K562 (cell line): ENCODE data around the gene COL23A1. TPM values are rescaled to one million over a fixed set of nuclear protein-coding genes. Genes with fewer than 3 reads are reported as not detected.

Experiments used
- COPS2 ChIP-seq: fragments of 450-650 bp; conservative IDR thresholded peaks from 2 replicates; pipeline ENCODE4 v1.6.1; 2016; ENCODE audit warnings: mild to moderate bottlenecking, moderate library complexity
- HOMEZ ChIP-seq: fragments of 250-450 bp; sonication (Bioruptor Pico); IDR thresholded peaks from 2 replicates; pipeline ENCODE4 v1.4.0; 2020; ENCODE audit warnings: mild to moderate bottlenecking, moderate library complexity
- HSF4 ChIP-seq: fragments of 250-450 bp; sonication (Bioruptor Pico); IDR thresholded peaks from 2 replicates; pipeline ENCODE4 v2.1.2; 2022; ENCODE audit warnings: mild to moderate bottlenecking, moderate library complexity, borderline replicate concordance
- L3MBTL2 ChIP-seq: fragments of 450-650 bp; IDR thresholded peaks from 2 replicates; pipeline ENCODE4 v1.6.1; 2016; ENCODE audit warnings: mild to moderate bottlenecking, moderate library complexity
- PHB2 ChIP-seq: fragments of 450-650 bp; IDR thresholded peaks from 2 replicates; pipeline ENCODE4 v1.6.1; 2017; ENCODE audit warnings: low read depth
- POU5F1 ChIP-seq: fragments of 150-350 bp; IDR thresholded peaks from 2 replicates; pipeline ENCODE4 v1.6.1; 2014; ENCODE audit warnings: borderline replicate concordance, low read length, low read depth, mild to moderate bottlenecking; ENCODE audit not compliant: partially characterized antibody
- RNF2 ChIP-seq: sonication (generic); IDR thresholded peaks from 2 replicates; pipeline ENCODE4 v1.6.1; 2016
- SREBF2 ChIP-seq: sonication (generic); formaldehyde crosslinking; IDR thresholded peaks from 2 replicates; pipeline ENCODE4 v1.4.0; 2020; ENCODE audit warnings: mild to moderate bottlenecking, missing genetic modification reagents
- STAT5B ChIP-seq: fragments of 250-450 bp; sonication (Bioruptor Pico); IDR thresholded peaks from 2 replicates; pipeline ENCODE4 v1.8.0; 2021; ENCODE audit warnings: mild to moderate bottlenecking, inconsistent platforms
- TCF7L2 ChIP-seq: fragments of 150-350 bp; IDR thresholded peaks from 2 replicates; pipeline ENCODE4 v1.6.1; 2016; ENCODE audit warnings: low read depth, mild to moderate bottlenecking, low read length, moderate library complexity
- U2AF2 ChIP-seq: fragments of 200-400 bp; formaldehyde crosslinking; optimal IDR thresholded peaks from 2 replicates; pipeline ENCODE3; 2017; ENCODE audit warnings: low read depth, mild to moderate bottlenecking, low read length
- ZC3H4 ChIP-seq: sonication (generic); formaldehyde crosslinking; IDR thresholded peaks from 2 replicates; pipeline ENCODE4 v1.9.0; 2021; ENCODE audit warnings: missing genetic modification reagents, borderline replicate concordance
- ZFPM2 ChIP-seq: fragments of 250-450 bp; sonication (Bioruptor Pico); IDR thresholded peaks from 2 replicates; pipeline ENCODE4 v1.5.1; 2022; ENCODE audit warnings: mild to moderate bottlenecking
- ZNF140 ChIP-seq: fragments of 250-450 bp; sonication (Bioruptor Pico); IDR thresholded peaks from 2 replicates; pipeline ENCODE4 v1.8.0; 2021; ENCODE audit warnings: moderate library complexity, mild to moderate bottlenecking, inconsistent platforms
- ZNF263 ChIP-seq: sonication (generic); formaldehyde crosslinking; IDR thresholded peaks from 2 replicates; pipeline ENCODE4 v1.8.0; 2022; ENCODE audit warnings: mild to moderate bottlenecking, missing genetic modification reagents, borderline replicate concordance
- ZNF740 ChIP-seq, 3 experiments: fragments of 200-800 bp in 1 of 3; sonication (Bioruptor generic) in 1 of 3; sonication (generic) in 1 of 3; formaldehyde crosslinking in 1 of 3; IDR thresholded peaks; 2 replicates each; pipeline versions ENCODE4 v1.6.1 to v1.8.0; 2016 to 2022; ENCODE audit warnings: mild to moderate bottlenecking in 2 of 3, missing compliant biosample characterization in 2 of 3, missing genetic modification characterization in 2 of 3, missing genetic modification reagents in 1 of 3
- polyA plus RNA-seq, 8 experiments: library from polyadenylated mRNA; depleted of rRNA in 4 of 8; stranded (reverse) in 5 of 8; unstranded in 3 of 8; fragments of >200 nt; fragmentation: Nextera tagmentation in 2 of 8; fragmentation: Illumina TruSeq in 1 of 8; extraction: Ambion mirVana in 2 of 8; extraction: Trizol in 1 of 8; gene quantifications; 2 replicates each; pipeline versions ENCODE4 v1.2.1 to v1.2.3, GENCODE V29; 2011 to 2014; ENCODE audit warnings: inconsistent platforms in 1 of 8, missing spikeins in 1 of 8
- total RNA-seq, 7 experiments: library from RNA; depleted of rRNA in 6 of 7; stranded (reverse); fragments of >200 nt in 6 of 7; fragmentation: Illumina TruSeq in 2 of 7; extraction: Trizol in 2 of 7; gene quantifications; 2 replicates each; pipeline versions ENCODE4 v1.2.1 to v1.2.3, GENCODE V29; 2011 to 2021; ENCODE audit warnings: low replicate concordance in 1 of 7
- TF ChIP-seq, protein P1 (sequence below): fragments of 450-650 bp; IDR thresholded peaks from 2 replicates; pipeline ENCODE4 v1.6.1; 2017; ENCODE audit warnings: mild to moderate bottlenecking, moderate library complexity
- TF ChIP-seq, protein P2 (sequence below): fragments of 450-650 bp; conservative IDR thresholded peaks from 2 replicates; pipeline ENCODE4 v1.6.1; 2016; ENCODE audit warnings: missing genetic modification characterization, low read depth, mild to moderate bottlenecking, missing compliant biosample characterization, moderate library complexity
- TF ChIP-seq, protein P3 (sequence below): fragments of 250-450 bp; sonication (Bioruptor Pico); IDR thresholded peaks from 2 replicates; pipeline ENCODE4 v1.5.1; 2021; ENCODE audit warnings: mild to moderate bottlenecking

COL23A1 gene
- total and polyA plus RNA-seq, 9 of the 15 experiments (the other 6 are each of a cell fraction or from before 2014, with no cell fraction given), result 0.09 TPM; not detected in 8

- TF ChIP-seq SREBF2, result no peak
- TF ChIP-seq, protein P1, sequence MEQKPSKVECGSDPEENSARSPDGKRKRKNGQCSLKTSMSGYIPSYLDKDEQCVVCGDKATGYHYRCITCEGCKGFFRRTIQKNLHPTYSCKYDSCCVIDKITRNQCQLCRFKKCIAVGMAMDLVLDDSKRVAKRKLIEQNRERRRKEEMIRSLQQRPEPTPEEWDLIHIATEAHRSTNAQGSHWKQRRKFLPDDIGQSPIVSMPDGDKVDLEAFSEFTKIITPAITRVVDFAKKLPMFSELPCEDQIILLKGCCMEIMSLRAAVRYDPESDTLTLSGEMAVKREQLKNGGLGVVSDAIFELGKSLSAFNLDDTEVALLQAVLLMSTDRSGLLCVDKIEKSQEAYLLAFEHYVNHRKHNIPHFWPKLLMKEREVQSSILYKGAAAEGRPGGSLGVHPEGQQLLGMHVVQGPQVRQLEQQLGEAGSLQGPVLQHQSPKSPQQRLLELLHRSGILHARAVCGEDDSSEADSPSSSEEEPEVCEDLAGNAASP, result no peak
- TF ChIP-seq ZNF740 (CRISPR knock-in tag; IDR thresholded peaks at IDR 0.05), result no peak
- no peak for TF ChIP-seq ZNF740 (tag; IDR thresholded peaks at IDR 0.05)
- no peak for TF ChIP-seq ZNF140 (CRISPR knock-in tag)
- TF ChIP-seq ZNF263 (CRISPR knock-in tag), result no peak
- peak; percentile 78 for TF ChIP-seq L3MBTL2
- TF ChIP-seq, protein P2, sequence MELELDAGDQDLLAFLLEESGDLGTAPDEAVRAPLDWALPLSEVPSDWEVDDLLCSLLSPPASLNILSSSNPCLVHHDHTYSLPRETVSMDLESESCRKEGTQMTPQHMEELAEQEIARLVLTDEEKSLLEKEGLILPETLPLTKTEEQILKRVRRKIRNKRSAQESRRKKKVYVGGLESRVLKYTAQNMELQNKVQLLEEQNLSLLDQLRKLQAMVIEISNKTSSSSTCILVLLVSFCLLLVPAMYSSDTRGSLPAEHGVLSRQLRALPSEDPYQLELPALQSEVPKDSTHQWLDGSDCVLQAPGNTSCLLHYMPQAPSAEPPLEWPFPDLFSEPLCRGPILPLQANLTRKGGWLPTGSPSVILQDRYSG (tag), result no peak
- TF ChIP-seq ZFPM2 (CRISPR knock-in tag), result no peak
- TF ChIP-seq HSF4, result no peak
- no peak for TF ChIP-seq U2AF2
- no peak for TF ChIP-seq PHB2
- no peak for TF ChIP-seq COPS2
- TF ChIP-seq STAT5B (CRISPR knock-in tag), result no peak
- TF ChIP-seq POU5F1, result no peak
- no peak for TF ChIP-seq ZC3H4 (CRISPR knock-in tag)
- TF ChIP-seq TCF7L2, result no peak
- TF ChIP-seq RNF2, result peak; percentile 20; the same call in 1 of the 2 replicates
- TF ChIP-seq HOMEZ (CRISPR knock-in tag), result no peak
- TF ChIP-seq, protein P3, sequence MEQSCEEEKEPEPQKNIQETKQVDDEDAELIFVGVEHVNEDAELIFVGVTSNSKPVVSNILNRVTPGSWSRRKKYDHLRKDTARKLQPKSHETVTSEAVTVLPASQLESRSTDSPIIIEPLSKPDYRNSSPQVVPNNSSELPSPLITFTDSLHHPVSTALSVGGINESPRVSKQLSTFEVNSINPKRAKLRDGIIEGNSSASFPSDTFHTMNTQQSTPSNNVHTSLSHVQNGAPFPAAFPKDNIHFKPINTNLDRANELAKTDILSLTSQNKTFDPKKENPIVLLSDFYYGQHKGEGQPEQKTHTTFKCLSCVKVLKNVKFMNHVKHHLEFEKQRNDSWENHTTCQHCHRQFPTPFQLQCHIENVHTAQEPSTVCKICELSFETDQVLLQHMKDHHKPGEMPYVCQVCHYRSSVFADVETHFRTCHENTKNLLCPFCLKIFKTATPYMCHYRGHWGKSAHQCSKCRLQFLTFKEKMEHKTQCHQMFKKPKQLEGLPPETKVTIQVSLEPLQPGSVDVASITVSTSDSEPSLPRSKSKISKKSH (CRISPR knock-in tag), result no peak
These were observed 357.9 kb downstream of the COL23A1 start, which contains the start of gene PHYKPL (continued) for GRCh38 chr5:178232124-178232919.
